Activated naive CD8-positive, alpha-beta T cell treated with anti-CD3 and anti-CD28 coated beads, Interleukin-2, amount 10 ng/mL, durations not matched to agents 7 days and 5 days (primary cell): ENCODE data around the gene MAP7. TPM values are rescaled to one million over a fixed set of nuclear protein-coding genes. Genes with fewer than 3 reads are reported as not detected.

Source experiments
- ATAC-seq: fragments of 150-1000 bp; cut with Tn5 transposase; one replicate; pipeline ENCODE4 v1.10.0; 2021; ENCODE audit warnings: low read depth, moderate library complexity
- POLR2A ChIA-PET: fragments of 350-600 bp; sonication (Branson Sonifier 250); formaldehyde crosslinking; loops from one replicate; lab custom pipeline; 2021; ENCODE audit warnings: antibody characterized with exemption; lab: Charles Lee
- DNase-seq: peaks from one replicate; pipeline ENCODE4 v3.0.0; 2021
- H3K27ac Mint-ChIP-seq: one replicate; pipeline ENCODE4 v1.8.0; 2022; ENCODE audit warnings: mild to moderate bottlenecking, mixed read lengths
- H3K27me3 Mint-ChIP-seq: one replicate; pipeline ENCODE4 v1.8.0; 2022; ENCODE audit warnings: mild to moderate bottlenecking, moderate library complexity, mixed read lengths
- H3K36me3 Mint-ChIP-seq: one replicate; pipeline ENCODE4 v1.8.0; 2021; ENCODE audit warnings: mild to moderate bottlenecking, mixed read lengths
- H3K4me1 Mint-ChIP-seq: one replicate; pipeline ENCODE4 v1.8.0; 2021; ENCODE audit warnings: mixed read lengths
- H3K4me3 Mint-ChIP-seq: one replicate; pipeline ENCODE4 v1.8.0; 2022; ENCODE audit warnings: mild to moderate bottlenecking, moderate library complexity, mixed read lengths
- H3K9me3 Mint-ChIP-seq: one replicate; pipeline ENCODE4 v1.8.0; 2021; ENCODE audit warnings: mixed read lengths
- total RNA-seq, 2 experiments: library from RNA; stranded (reverse); gene quantifications; one replicate each; pipeline ENCODE4 v1.2.3, GENCODE V29; 2021

Gene MAP7
- total RNA-seq, 2 experiments from 2014 or later, result 0.14 to 0.48 TPM

- DNase-seq (no peak), ATAC-seq (no peak)
- POLR2A ChIA-PET, result interaction anchor here (1.3 kb wide), 1 partner anchor 13 kb away, joined by 4 read pairs; no protein-coding TSS in a partner anchor
- Mint-ChIP-seq H3K9me3 (no peaks in the 10 kb centered on the region), H3K4me1 (no peaks in the 10 kb centered on the region), H3K4me3 (no peak overlapping the region), H3K27me3 (peaks cover 8% of the 10 kb centered on the region), H3K36me3 (no peaks in the 10 kb centered on the region), H3K27ac (no peak overlapping the region)
Measured at GRCh38 chr6:136303516-136303915, 246.7 kb downstream of the MAP7 start.

GRCh38 chr6:136294621-136295020 is 255.6 kb downstream of the MAP7 start:
- H3K4me3 Mint-ChIP-seq, result no peak overlapping the region
- H3K27ac Mint-ChIP-seq, result no peak overlapping the region
- H3K9me3 Mint-ChIP-seq, result no peaks in the 10 kb centered on the region
- H3K36me3 Mint-ChIP-seq, result no peaks in the 10 kb centered on the region
- DNase-seq (no peak), ATAC-seq (no peak)
- H3K4me1 Mint-ChIP-seq, result peaks cover 15% of the 10 kb centered on the region
- POLR2A ChIA-PET, result interaction anchor here (1.0 kb wide), 1 partner anchor 44 kb away, joined by 3 read pairs; no protein-coding TSS in a partner anchor
- peaks cover 2% of the 10 kb centered on the region for H3K27me3 Mint-ChIP-seq

Other genes with a start within 250 kb of the MAP7 start
- 10 to 100 TPM; 18.3 to 19.8 TPM for gene MAP3K5, start 242.1 kb upstream of the MAP7 start, total RNA-seq